Neutrophil (primary cell): ENCODE results near the gene RLN1.

Experiments used
- H3K27ac ChIP-seq: fragments of 200-600 bp; sonication (generic); 2 replicates; pipeline ENCODE4 v1.5.1; 2016; ENCODE audit warnings: mild to moderate bottlenecking, moderate library complexity
- H3K27me3 ChIP-seq: fragments of 200-600 bp; sonication (generic); 2 replicates; pipeline ENCODE4 v1.6.0; 2016; ENCODE audit warnings: mild to moderate bottlenecking
- H3K36me3 ChIP-seq: fragments of 200-600 bp; sonication (generic); 2 replicates; pipeline ENCODE4 v1.5.1; 2017
- H3K4me1 ChIP-seq, 2 experiments: fragments of 200-600 bp in 1 of 2; sonication (generic) in 1 of 2; 1 replicate in 1 of 2; 2 replicates in 1 of 2; pipeline versions ENCODE4 v1.5.1 to v1.6.1; 2013 to 2016; ENCODE audit warnings: low read depth in 1 of 2, low read length in 1 of 2, mild to moderate bottlenecking in 1 of 2, moderate library complexity in 1 of 2; ENCODE audit not compliant: control insufficient read depth in 1 of 2, insufficient read depth in 1 of 2
- H3K4me3 ChIP-seq, 2 experiments: fragments of 200-600 bp in 1 of 2; sonication (generic) in 1 of 2; 1 replicate in 1 of 2; 2 replicates in 1 of 2; pipeline ENCODE4 v1.5.1; 2013 to 2016; ENCODE audit warnings: low read depth in 1 of 2, low read length in 1 of 2, mild to moderate bottlenecking in 1 of 2, moderate library complexity in 1 of 2
- H3K9me3 ChIP-seq: fragments of 200-600 bp; sonication (generic); 2 replicates; pipeline ENCODE4 v1.5.1; 2016
- CTCF ChIP-seq: fragments of 200-600 bp; sonication (generic); IDR thresholded peaks from 2 replicates; pipeline ENCODE4 v1.5.1; 2016; ENCODE audit warnings: antibody characterized with exemption

RLN1 gene

GRCh38 chr9:5375790-5376477, 36.3 kb upstream of the RLN1 start:
- H3K36me3 ChIP-seq, result no peaks in the 10 kb centered on the region
- H3K27me3 ChIP-seq, result no peaks in the 10 kb centered on the region
- H3K27ac ChIP-seq, result no peak overlapping the region
- no peak overlapping the region for H3K4me3 ChIP-seq
- H3K9me3 ChIP-seq, result no peaks in the 10 kb centered on the region
- H3K4me1 ChIP-seq, result no peaks in the 10 kb centered on the region
- TF ChIP-seq CTCF, result no peak

GRCh38 chr9:5375091-5375490, 35.4 kb upstream of the RLN1 start:
- H3K9me3 ChIP-seq, result no peaks in the 10 kb centered on the region
- no peak for TF ChIP-seq CTCF
- no peaks in the 10 kb centered on the region for H3K4me1 ChIP-seq
- H3K27ac ChIP-seq, result no peak overlapping the region
- H3K36me3 ChIP-seq, result no peaks in the 10 kb centered on the region
- no peaks in the 10 kb centered on the region for H3K27me3 ChIP-seq
- no peak overlapping the region for H3K4me3 ChIP-seq

- H3K27ac ChIP-seq, result no peak overlapping the region
- no peak for TF ChIP-seq CTCF
These were observed 24.8 kb upstream of the RLN1 start for GRCh38 chr9:5364294-5365024.

GRCh38 chr9:5361326-5362010, 21.8 kb upstream of the RLN1 start:
- no peak for TF ChIP-seq CTCF
- no peaks in the 10 kb centered on the region for H3K36me3 ChIP-seq
- H3K9me3 ChIP-seq, result no peaks in the 10 kb centered on the region
- H3K4me1 ChIP-seq, result no peaks in the 10 kb centered on the region
- H3K4me3 ChIP-seq, result no peak overlapping the region
- no peaks in the 10 kb centered on the region for H3K27me3 ChIP-seq
- H3K27ac ChIP-seq, result no peak overlapping the region

More at GRCh38 chr9:5364294-5365024, 24.8 kb upstream of the RLN1 start:
- Histone ChIP-seq H3K27me3 (no peaks in the 10 kb centered on the region), H3K4me3 (no peak overlapping the region), H3K9me3 (no peaks in the 10 kb centered on the region), H3K4me1 (no peaks in the 10 kb centered on the region), H3K36me3 (no peaks in the 10 kb centered on the region)

GRCh38 chr9:5360341-5360740, 20.7 kb upstream of the RLN1 start:
- Histone ChIP-seq H3K9me3 (no peaks in the 10 kb centered on the region), H3K4me1 (no peaks in the 10 kb centered on the region), H3K27ac (no peak overlapping the region), H3K36me3 (no peaks in the 10 kb centered on the region), H3K4me3 (no peak overlapping the region), H3K27me3 (no peaks in the 10 kb centered on the region)
- no peak for TF ChIP-seq CTCF
